ENCODE results near the gene DNAJC21. TPM values are rescaled to one million over a fixed set of nuclear protein-coding genes. Genes with fewer than 3 reads are reported as not detected.

Gene DNAJC21
- total and polyA plus RNA-seq, 3 donors from 2014 or later, result 58.3 to 75.4 (median 63.0) TPM

DNA sequence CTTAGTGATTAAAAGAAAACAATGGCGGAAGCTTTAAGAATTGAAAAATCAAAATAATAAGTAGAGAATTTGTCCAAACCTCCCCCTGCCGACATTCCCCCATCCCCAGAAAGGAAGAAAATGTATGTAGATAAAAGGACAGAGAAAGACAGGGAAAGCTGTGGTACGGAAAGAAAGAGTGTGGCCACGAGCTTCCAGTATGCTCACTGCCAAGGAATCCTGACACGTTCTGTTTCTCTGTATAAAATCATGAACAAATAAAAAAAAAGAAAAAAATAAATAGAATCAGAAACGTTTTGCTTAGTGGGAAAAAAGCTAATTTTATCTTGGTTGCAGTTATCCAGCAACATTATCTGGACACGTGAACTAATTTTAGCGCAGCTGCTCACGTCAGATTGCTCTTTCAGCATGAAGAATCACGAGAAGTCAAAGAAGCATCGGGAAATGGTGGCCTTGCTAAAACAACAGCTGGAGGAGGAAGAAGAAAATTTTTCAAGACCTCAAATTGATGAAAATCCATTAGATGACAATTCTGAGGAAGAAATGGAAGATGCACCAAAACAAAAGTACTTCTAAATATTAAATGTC lies 15.2 kb downstream of the DNAJC21 start:
- intact Hi-C loops (cut with DNase I; ENCODE audit: low total_unique reads), result no loop called here
- WGBS, 2 donors, result 83 to 88% methylated on average over 11 of the region's 11 CpGs
- no peaks in the 10 kb centered on the region for H3K4me1 ChIP-seq
- TF ChIP-seq POLR2A (IDR thresholded peaks at IDR 0.05), result no peak
- TF ChIP-seq, protein P1, sequence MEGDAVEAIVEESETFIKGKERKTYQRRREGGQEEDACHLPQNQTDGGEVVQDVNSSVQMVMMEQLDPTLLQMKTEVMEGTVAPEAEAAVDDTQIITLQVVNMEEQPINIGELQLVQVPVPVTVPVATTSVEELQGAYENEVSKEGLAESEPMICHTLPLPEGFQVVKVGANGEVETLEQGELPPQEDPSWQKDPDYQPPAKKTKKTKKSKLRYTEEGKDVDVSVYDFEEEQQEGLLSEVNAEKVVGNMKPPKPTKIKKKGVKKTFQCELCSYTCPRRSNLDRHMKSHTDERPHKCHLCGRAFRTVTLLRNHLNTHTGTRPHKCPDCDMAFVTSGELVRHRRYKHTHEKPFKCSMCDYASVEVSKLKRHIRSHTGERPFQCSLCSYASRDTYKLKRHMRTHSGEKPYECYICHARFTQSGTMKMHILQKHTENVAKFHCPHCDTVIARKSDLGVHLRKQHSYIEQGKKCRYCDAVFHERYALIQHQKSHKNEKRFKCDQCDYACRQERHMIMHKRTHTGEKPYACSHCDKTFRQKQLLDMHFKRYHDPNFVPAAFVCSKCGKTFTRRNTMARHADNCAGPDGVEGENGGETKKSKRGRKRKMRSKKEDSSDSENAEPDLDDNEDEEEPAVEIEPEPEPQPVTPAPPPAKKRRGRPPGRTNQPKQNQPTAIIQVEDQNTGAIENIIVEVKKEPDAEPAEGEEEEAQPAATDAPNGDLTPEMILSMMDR (IDR thresholded peaks at IDR 0.05), result no peak
- no peak overlapping the region for H3K27ac ChIP-seq
- no peaks in the 10 kb centered on the region for H3K9me3 ChIP-seq
- no peak for DNase-seq
- H3K36me3 ChIP-seq (ENCODE audit: low read depth, missing control alignments), result no peaks in the 10 kb centered on the region
- H3K4me3 ChIP-seq, result no peak overlapping the region
- no peaks in the 10 kb centered on the region for H3K27me3 ChIP-seq

DNA sequence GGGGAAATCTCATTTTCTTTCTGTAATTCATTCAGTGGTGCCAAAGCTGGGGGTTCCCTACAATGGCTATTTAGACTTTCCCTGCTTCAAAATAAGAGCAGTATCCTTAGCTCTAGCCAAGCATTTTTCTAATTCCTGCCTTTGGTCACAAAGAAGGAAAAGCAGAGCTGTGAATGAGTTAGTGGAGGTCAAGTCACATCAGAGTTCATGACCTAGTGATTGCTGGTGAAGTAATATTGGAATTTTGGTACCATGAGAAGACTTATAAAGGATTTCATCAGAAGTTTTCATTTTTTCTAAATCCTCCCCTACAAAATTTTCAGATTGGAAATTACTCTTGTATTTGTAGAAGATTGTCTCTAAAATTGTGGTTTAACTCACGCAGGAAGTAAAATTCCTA lies 28.0 kb downstream of the DNAJC21 start:
- WGBS, 2 donors, result 78 to 100% methylated on average over 1 of the region's 1 CpG
- Histone ChIP-seq H3K4me3 (no peak overlapping the region), H3K36me3 (ENCODE audit: low read depth, missing control alignments) (no peaks in the 10 kb centered on the region), H3K27me3 (no peaks in the 10 kb centered on the region), H3K9me3 (no peaks in the 10 kb centered on the region), H3K27ac (no peak overlapping the region), H3K4me1 (no peaks in the 10 kb centered on the region)
- intact Hi-C loops (cut with DNase I; ENCODE audit: low total_unique reads), result no loop called here
- DNase-seq, result no peak
- TF ChIP-seq POLR2A (IDR thresholded peaks at IDR 0.05), result no peak
- TF ChIP-seq, protein P1 (IDR thresholded peaks at IDR 0.05), result no peak

DNA sequence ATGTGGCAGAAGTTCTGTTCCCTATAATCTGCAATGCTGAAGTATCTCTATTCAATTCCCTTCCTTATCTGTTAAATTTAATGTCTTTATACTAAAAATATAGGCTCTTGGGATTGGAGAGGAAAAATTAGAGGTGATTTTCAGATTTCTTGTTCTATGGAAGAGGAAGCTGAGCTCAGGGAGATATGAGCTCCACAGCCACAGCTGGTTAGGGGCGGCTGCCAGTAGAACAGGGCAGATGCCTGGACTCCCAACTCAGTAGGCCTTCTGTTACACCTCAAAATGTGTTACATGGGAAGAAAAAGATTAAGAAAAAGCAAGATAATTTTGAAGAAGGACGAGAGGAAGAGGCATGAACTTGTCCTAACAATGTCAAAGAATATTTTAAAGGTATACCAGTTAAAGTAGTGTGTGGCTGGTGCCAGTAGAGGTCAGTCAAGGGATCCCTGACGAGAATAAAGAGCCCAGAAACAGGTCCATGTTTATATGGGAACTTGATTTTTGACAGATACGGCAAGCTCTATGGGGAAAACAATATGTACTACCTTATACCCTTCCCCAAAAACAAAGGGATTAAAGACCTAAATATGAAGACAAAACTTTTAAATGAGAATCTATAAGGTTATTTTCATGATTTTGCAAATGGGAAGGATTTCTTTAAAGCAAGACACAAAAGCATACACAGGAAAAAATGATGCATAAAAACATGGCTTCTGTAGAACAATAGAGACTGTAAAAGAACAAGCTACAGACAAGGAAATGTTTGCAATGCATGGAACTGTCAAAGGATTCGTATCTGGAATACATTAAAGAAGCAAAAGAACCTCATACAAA lies 28.7 kb downstream of the DNAJC21 start:
- Histone ChIP-seq H3K27me3 (no peaks in the 10 kb centered on the region), H3K4me1 (no peaks in the 10 kb centered on the region), H3K9me3 (no peaks in the 10 kb centered on the region), H3K36me3 (ENCODE audit: low read depth, missing control alignments) (no peaks in the 10 kb centered on the region), H3K27ac (no peak overlapping the region), H3K4me3 (no peak overlapping the region)
- WGBS, 2 donors, result 57 to 60% methylated on average over 5 of the region's 5 CpGs
- DNase-seq, result peak; percentile 45
- TF ChIP-seq, protein P1 (IDR thresholded peaks at IDR 0.05), result peak in 2 of 3 experiments; percentile 11 to 48
- TF ChIP-seq POLR2A (IDR thresholded peaks at IDR 0.05), result no peak
- intact Hi-C loops (cut with DNase I; ENCODE audit: low total_unique reads), result no loop called here

DNA sequence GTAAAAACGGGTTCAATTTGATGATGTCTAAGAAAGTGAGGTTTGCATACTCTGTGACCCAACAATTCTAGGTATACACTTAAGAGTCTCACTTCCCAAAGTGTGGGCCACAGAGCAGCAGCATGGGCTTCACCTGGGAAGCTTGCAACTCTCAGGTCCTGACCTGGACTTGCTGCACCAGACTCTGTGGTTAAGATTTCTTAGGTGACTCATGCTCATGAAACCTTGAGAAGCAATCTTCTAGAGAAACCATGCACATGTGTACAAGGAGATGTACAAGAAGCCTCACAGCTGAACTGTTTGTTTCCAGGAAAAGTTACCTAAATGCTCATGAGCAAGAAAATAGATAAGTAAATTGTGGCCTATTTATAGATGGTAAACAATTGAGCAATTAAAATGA lies 30.0 kb downstream of the DNAJC21 start:
- intact Hi-C loops (cut with DNase I; ENCODE audit: low total_unique reads), result no loop called here
- no peak for DNase-seq
- H3K27me3 ChIP-seq, result no peaks in the 10 kb centered on the region
- no peak overlapping the region for H3K27ac ChIP-seq
- TF ChIP-seq, protein P1 (IDR thresholded peaks at IDR 0.05), result no peak
- no peak for TF ChIP-seq POLR2A (IDR thresholded peaks at IDR 0.05)
- H3K36me3 ChIP-seq (ENCODE audit: low read depth, missing control alignments), result no peaks in the 10 kb centered on the region
- WGBS, 2 donors, result 89 to 91% methylated on average over 1 of the region's 1 CpG
- H3K9me3 ChIP-seq, result no peaks in the 10 kb centered on the region
- H3K4me3 ChIP-seq, result no peak overlapping the region
- no peaks in the 10 kb centered on the region for H3K4me1 ChIP-seq

All from testis (tissue), 3 donors.